Cardiac septum (tissue), 1 donor: ENCODE measurements around the gene CBX3. TPM values are rescaled to one million over a fixed set of nuclear protein-coding genes. Genes with fewer than 3 reads are reported as not detected.
A peak's percentile ranks its signal among the peaks of the same experiment; 100 is the strongest.
"Not testable (repeated sequence)": the region's sequence is repeated elsewhere in the genome, so short reads cannot be mapped to it uniquely, and the experiment has no call there.

ENCODE experiments used
- DNase-seq: peaks from one replicate; pipeline ENCODE4 v3.0.0-alpha.2; 2020; ENCODE audit warnings: low spot score
- intact Hi-C: fragments of 100-400 bp; cut with DNase I; formaldehyde crosslinking; loops from one replicate; pipeline ENCODE4 v1.14.0; 2022
- long read RNA-seq: library from polyadenylated mRNA; unstranded; transcript quantifications from one replicate; pipeline ENCODE4 v2.0.0, GENCODE V29; 2021
- total RNA-seq: library from RNA; stranded (reverse); fragmentation: NEBNext Ultra II Directional; extraction: Animal tissue kit (Norgen Biotek cat#: 25700); gene quantifications from one replicate; pipeline ENCODE4 v1.2.1, GENCODE V29; 2021
- donor health status: DM: no; HTN: no; CAD: no.

The CBX3 gene
- total RNA-seq = 66.8 TPM
- long read RNA-seq, transcript CBX3-202 (6 exons, 1,857 nt) = major isoform, 95 of 112 reads
- long read RNA-seq, partial matches to known transcripts = 8 of 112 reads
- long read RNA-seq, other reads (novel, unspliced or antisense) = 6 of 112 reads

DNA sequence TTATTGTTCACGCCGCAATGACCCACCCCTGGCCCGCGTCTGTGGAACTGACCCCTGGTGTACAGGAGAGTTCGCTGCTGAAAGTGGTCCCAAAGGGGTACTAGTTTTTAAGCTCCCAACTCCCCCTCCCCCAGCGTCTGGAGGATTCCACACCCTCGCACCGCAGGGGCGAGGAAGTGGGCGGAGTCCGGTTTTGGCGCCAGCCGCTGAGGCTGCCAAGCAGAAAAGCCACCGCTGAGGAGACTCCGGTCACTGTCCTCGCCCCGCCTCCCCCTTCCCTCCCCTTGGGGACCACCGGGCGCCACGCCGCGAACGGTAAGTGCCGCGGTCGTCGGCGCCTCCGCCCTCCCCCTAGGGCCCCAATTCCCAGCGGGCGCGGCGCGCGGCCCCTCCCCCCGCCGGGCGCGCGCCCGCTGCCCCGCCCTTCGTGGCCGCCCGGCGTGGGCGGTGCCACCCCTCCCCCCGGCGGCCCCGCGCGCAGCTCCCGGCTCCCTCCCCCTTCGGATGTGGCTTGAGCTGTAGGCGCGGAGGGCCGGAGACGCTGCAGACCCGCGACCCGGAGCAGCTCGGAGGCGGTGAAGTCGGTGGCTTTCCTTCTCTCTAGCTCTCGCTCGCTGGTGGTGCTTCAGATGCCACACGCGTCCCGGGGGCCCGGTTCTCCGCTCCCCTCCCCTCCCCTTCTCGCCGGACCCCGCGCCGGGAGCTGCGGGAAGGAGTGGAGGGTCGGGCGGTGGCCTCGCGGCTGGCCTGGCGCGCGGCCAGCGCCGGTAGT is at the start of gene CBX3:
Gene CBX3, plus strand, starts transcription at position 499 of the 772 bp plus-strand sequence. CDS start 1,254 bp downstream, outside the sequence.
- intact Hi-C loops = loop anchor here (5.0 to 10.0 kb wide), 2 partner anchors 661 to 903 kb away; partner anchors contain the start of genes HOXA2 and SKAP2
- peak; percentile 96 for DNase-seq

DNA sequence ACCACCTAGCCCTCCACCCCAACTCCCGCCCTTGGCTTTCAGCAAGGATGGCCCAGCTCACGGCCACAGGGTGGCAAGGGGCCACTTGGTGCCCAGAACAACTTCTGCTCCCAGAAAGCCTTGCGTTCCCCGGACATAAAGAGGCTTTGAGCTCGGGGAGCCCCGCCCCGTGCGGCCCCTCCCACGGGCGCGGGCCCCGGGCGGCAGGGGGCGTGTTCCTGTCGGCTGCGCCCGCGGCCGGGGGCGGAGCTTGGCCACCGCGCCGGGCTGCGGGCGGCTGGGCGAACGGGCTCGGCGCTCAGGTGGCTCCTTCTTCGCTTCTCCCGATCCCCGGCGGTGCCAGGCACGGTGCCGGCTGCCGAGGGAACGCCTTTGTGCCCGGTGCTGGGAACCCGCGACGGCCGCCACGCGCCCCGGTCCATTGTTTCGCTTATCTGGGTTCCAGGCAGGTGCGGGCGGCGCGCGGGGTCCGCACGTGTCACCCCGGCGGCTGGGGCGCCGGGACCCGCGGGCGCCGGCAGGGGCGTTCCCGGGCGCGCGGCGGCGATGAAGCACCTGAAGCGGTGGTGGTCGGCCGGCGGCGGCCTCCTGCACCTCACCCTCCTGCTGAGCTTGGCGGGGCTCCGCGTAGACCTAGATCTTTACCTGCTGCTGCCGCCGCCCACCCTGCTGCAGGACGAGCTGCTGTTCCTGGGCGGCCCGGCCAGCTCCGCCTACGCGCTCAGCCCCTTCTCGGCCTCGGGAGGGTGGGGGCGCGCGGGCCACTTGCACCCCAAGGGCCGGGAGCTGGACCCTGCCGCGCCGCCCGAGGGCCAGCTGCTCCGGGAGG is 49.4 kb upstream of the CBX3 start, which contains the start of gene NFE2L3:
Gene NFE2L3, plus strand, starts transcription at position 246 of the 829 bp plus-strand sequence. Its CDS starts 301 bp downstream, at position 547.
- DNase-seq = peak; percentile 80
- intact Hi-C loops = no loop called here

DNA sequence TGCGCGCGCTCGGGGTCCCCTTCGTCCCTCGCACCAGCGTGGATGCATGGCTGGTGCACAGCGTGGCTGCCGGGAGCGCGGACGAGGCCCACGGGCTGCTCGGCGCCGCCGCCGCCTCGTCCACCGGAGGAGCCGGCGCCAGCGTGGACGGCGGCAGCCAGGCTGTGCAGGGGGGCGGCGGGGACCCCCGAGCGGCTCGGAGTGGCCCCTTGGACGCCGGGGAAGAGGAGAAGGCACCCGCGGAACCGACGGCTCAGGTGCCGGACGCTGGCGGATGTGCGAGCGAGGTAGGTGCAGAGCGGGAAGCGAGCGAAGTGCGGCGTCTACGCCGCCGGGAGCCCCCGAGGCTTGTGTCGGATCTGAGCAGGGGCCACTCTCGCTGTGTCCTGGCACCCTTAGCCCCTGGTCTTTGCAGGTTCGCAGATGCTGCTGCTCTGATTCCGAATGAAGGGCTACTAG is 48.7 kb upstream of the CBX3 start:
- intact Hi-C loops, DNase-seq: not testable (repeated sequence)

DNA sequence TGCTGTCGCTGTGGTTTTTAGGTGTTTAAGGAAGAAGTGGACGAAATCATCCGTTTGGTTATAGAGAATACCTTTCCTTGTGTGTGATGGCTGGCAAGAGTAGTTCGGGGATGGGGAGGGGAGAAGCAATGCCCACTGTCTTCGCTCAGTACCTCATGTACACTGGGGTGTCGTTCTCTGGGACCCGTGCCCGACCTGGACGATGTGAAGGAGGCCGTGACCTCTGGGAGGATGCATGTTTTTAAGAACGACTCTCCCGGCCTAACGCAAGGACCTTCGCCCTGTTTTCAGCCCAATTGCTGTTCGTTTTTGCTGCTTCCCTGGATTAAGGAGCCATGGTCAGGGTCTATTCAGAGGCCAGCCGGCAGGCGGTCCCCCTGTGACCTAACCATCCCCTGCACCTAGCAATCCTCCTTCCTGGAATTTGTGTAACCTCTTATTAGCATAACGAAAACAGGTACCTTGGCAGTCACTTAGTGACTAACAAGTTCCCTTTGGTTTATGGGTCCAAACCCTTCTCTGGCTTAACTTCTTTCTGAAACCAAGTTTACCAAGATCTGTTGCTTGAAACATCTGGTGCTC is 48.2 kb upstream of the CBX3 start:
- no peak for DNase-seq
- intact Hi-C loops = no loop called here

DNA sequence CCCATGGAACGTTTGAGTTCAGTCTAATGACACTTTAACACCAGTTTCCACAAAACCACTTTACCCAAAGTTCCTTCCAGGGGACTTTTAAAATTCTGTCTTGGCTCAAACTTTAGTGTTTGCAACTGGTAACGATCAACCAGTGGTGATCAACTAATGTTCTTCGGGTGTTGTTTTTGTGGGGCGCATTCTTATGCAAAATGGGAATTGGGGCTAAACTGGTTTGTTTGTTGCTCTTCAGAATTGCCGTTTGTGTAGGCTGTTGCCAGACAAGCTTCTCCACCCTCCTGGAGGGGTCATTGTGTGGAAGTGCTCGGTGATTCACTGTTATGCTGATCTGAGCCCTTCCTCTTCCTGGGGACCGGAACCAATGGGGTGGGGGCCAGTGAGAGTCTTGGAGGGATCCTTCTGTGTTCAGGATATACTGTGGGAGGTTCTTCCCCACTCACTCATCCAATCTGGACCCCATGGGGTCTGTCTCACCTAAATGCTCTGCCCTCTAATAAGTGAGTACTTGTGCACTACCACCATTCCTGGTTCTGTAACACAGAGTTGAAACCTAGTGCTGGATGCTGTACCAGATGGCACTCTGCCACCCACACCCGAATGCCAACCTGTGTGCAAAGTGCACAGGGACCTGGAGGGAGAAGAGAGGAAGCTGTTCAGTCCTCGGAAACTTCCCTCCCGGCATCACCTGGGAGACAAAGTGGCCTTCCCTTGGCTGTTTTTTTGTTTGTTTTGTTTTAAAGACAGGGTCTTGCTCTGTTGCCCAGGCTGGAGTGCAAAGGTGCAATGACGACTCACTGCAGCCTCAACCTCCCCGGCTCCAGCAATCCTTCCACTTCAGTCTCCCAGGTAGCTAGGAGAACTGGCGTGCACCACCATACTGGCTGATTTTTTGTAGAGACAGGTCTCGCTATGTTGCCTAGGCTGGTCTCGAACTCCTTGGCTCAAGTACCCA is 47.4 kb upstream of the CBX3 start:
- DNase-seq = no peak
- intact Hi-C loops = no loop called here

DNA sequence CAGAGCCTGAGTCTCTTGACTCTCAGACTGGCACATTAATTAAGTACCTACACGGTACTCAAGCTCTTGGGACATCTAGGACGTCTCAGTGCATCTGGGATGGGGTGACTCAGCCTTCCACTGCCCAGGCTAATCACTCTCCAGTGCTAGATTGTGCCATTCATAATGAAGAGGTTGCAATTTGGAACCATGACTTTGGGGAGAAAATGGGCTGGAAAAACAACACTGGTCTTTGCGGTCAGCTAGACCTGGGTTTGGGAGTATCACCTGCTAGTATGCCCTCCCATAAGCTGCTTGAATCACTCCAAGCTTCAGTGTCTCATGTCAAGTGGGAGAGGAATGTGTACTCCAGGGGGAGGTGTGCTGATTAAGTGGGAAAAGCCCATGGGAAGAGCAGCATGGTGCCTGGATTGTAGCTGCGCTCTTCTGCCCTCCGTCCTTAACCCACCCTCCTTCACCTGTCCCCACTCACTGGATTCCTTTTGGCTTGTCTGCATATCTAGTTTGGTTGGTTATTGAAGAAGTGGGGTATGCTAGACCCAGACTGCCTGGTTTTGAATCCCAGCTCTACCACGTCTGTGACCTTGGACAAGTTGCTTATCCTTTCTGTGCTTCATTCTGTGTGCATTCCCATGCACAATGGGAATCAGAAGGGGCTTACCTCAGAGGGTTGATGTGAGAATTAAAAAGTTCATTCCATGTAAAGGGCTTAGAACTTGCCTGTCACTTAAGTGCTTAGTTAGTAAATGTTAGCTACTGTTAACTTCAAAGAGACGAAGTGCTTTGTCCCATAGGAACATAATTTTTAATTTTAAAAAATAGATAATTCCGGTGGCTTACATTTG is 45.8 kb upstream of the CBX3 start:
- DNase-seq = no peak
- intact Hi-C loops = no loop called here

DNA sequence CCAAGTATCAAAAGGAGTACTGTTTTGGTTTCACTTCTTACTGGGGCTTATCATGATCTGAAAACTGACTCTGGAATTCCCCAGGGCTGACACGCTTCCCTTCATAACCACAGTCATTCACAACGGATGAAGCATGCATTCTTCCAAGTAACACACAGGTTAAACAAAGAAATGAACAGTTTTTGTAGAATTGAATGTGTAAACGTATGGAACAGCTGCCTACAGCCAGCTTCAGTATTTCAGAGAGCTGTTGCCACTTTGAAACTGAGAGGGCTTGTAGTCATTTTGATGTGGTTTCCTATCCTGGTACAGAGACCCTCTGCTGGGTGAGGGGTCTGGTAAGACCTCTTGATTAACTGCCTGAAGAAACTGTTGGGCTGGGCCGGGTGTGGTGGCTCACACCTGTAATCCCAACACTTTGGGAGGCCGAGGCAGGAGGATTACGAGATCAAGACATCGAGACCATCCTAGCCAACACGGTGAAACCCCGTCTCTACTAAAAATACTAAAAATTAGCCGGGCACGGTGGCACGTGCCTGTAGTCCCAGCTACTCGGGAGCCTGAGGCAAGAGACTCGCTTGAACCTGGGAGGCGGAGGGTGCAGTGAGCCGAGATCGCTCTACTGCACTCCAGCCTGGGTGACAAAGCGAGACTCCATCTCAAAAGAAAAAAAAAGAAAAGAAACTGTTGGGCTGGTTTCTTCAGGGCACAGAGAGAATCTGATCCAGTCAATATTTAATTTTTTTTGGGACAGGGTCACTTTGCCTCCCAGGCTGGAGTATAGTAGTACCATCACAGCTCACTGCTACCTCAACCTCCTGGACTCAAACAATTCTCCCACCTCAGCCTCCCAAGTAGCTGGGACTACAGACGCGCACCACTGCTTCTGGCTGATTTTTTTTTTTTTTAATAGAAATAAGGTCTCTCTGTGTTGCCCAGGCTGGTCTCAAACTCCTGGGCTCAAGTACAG is 44.8 kb upstream of the CBX3 start:
- no peak for DNase-seq
- intact Hi-C loops = no loop called here

DNA sequence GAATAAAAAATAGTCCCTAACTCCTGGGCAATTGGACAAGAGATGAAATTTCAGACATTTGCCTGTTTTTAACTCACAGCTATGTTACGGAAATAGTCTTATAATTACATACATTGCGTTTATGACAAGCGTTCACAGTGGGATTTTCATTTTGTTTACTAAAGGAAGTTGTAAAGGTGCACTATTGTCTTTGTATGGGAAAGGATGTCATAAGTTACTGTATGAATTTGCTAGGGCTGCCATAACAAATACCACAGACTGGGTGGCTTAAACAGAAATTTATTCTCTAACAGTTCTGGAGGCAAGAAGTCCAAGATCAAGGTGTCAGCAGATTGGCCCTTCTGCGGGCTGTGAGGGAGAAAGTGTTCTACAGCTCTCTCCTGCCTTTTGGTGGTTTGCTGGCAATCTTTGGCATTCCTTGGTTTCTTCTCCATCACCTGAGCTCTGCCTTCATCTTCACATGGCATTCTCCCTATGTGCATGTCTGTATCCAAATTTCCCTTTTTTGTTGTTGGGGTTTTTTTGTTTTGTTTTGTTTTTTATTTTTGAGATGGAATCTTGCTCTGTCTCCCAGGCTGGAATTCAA is 43.9 kb upstream of the CBX3 start:
- DNase-seq = no peak
- intact Hi-C loops = no loop called here

DNA sequence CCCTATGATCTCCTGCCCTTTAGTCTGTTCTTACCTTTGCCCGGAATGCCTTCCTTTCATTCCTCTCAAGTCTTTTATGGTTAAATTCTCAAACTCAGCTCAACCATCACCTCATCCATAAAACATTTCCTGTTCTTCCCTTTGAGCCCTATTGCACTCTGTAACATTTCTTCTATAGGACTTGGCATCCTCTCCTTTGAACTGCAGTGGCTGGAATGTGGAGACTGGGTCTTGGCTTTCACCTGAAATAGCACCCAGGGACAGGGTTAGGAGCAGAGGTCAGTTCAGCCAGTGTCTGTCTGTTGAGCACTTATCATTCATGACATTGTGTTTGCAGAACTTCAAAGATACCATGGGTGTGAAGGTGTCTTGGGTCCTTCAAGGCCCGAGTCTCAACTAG is 42.3 kb upstream of the CBX3 start:
- DNase-seq = no peak
- intact Hi-C loops = no loop called here

DNA sequence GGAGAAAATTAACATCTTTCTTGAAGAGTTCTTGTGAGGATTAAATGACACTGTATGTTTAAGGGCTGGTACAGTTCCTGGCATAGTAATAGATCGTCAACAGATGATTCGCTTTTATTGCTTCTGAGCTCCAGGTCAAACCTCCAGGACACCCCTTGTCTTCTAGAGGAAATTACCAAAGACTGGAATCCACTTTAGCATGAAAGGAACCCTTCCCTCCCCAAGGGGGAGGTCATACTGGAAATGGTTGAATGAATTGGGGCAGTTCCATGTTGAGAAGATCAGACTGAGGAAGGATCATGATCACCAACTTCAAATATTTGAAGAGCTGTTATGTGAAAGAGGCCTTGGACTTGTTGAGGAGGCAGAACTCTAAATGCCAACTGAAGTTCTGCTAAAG is 40.6 kb upstream of the CBX3 start:
- intact Hi-C loops = no loop called here

DNA sequence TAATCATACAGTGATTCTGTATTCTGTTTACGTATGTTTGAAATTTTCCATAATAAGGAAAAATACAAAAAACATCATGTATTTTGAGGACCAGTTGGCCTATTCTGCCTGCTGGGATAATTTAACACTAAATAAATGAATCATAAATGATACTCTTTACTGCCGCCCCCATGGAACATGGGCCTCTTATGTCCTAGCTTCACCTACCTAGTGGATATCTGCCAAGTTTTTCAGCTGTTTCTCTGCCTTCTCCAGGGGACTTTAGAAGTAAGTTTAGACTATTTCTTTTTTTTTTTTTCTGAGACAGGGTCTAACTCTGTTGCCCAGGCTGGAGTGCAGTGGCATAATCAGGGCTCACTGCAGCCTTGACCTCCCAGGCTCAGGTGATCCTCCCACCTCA is 39.1 kb upstream of the CBX3 start:
- DNase-seq = no peak
- intact Hi-C loops = no loop called here

More for the DNA sequence above, 40.6 kb upstream of the CBX3 start:
- no peak for DNase-seq

DNA sequence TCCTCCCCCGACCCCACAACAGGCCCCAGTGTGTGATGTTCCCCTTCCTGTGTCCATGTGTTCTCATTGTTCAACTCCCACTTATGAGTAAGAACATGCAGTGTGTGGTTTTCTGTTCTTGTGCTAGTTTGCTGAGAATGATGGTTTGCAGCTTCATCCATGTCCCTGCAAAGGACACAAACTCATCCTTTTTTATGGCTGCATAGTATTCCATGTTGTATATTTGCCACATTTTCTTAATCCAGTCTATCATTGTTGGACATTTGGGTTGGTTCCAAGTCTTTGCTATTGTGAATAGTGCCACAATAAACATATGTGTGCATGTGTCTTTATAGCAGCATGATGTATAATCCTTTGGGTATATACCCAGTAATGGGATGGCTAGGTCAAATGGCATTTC is 37.7 kb upstream of the CBX3 start:
- intact Hi-C loops, DNase-seq: not testable (repeated sequence)

DNA sequence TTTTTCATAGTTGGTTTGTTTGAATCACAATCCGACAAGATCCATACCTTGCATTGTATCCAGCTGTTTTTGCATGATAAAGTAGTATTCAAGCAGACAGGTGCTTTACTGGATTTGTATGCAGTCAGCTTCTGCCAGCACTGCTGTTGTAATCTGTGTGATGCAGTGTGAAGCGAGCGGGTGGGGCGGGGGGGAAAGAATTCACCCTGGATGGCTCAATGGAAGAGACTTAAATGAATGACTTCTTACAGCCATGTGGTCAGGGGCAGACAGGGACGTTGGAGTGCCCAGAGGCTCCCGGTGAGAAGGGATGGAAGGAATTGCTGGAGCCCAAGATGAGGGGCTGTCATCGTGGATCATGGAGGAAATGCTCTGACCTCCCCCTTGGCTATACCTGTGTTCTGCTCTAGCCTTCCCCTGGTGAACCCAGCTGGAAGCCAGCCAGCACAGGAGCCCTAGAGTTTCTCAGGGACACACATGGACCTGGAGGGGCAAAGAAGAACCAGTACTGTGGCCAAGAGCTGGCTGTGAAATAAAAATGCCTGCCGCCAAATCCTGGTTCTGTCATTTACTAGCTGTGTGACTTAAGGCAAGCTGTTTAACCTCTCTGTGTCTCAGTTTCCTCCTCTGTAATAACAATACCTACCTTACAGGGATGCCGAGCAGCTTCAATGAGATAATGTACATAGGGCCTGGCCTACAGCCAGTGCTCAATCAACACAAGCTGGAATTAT is 35.4 kb upstream of the CBX3 start:
- DNase-seq = no peak
- intact Hi-C loops = no loop called here

DNA sequence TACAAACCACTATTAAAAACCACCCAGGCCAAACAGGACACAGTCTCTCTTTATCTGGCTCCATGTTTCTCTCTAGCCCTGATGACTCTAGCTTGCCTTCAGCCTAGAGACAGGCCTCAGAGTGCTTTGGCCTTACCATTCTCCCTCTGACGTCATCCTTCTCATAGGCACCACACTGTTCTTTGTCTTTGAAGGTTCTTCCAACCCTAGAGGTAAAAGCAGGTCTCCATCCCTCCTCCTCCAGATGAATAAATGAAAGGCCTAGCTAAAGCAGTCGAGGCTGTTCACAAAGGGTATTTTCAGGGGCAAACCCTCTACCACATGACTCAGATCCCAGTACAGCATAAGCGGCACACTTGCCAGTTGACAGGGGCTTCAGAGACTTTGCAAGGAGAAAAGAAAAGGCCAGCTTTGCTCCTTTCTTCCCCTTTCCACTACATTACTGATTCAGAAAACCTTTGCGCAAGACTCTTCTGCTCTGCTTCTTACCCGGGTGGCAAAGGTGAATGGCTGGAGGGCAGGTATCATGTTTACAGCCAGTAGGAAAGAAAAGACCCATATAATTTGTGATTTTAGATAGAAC is 34.8 kb upstream of the CBX3 start:
- intact Hi-C loops = no loop called here

DNA sequence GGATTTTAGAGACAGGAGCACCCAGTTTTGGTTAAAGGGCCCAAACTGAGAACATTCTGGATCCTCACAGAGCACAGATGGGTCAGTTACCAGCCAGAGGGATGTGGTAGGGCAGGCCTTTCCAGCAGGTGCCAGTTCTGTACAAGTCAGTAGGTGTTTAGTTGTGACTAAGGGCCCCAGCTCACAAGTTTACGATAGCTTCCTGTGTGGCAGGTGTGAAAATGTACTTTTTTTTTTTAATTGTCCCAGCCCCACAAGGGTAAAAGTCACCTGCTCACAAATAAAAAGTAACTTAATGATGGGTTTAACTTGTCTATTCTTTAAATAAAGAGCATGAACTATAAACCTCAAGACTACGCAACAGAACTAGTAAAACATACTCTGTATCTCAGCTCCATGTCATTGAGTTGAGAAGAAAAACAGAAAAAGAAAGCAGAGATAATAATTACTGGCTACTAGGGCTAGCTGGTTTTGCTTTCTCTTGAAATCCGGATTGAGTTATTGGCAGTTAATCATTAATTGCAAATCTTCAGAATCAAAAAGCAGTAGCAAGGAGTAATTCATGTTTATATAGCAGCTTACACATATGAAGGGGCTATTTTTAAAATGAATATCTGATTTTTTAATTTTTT is 34.1 kb upstream of the CBX3 start:
- intact Hi-C loops = no loop called here
- DNase-seq = no peak

More for the DNA sequence above, 34.8 kb upstream of the CBX3 start:
- no peak for DNase-seq
